ENCODE measurements around the gene GET4.

- TF ChIP-seq POLR2AphosphoS5 (IDR thresholded peaks at IDR 0.05; ENCODE audit: low read depth, low read length) (no peak), POLR2A (IDR thresholded peaks at IDR 0.05; ENCODE audit: low read depth, low read length) (no peak)
Observed at GRCh38 chr7:869348-869747, 7.0 kb upstream of the GET4 start.
